Measurements from ENCODE around the gene ARID3B. TPM values are rescaled to one million over a fixed set of nuclear protein-coding genes. Genes with fewer than 3 reads are reported as not detected.

The ARID3B gene
- total RNA-seq, 1 experiment from 2014 or later = 8.1 TPM

GRCh38 chr15:74530771-74531143, 10.3 kb upstream of the ARID3B start:
- Histone ChIP-seq H3K4me3 (replicated peaks in 1 of 2; ENCODE audit: low read depth in 1 of 2, low read length in 2 of 2) (peak overlapping the region in 1 of 2 experiments; percentile 27; a peak in 2 of 4 replicates), H3K9me3 (ENCODE audit: control insufficient read depth in 1 of 2, insufficient read depth in 1 of 2, low read depth in 1 of 2, low read length in 2 of 2) (no peaks in the 10 kb centered on the region), H3K27me3 (ENCODE audit: insufficient read depth, low read length) (no peaks in the 10 kb centered on the region), H3K4me1 (ENCODE audit: control insufficient read depth in 1 of 2, insufficient read depth in 2 of 2, low read length in 2 of 2) (peaks cover 15 to 58% of the 10 kb centered on the region in 2 experiments), H4K20me1 (ENCODE audit: insufficient read depth) (no peaks in the 10 kb centered on the region), H3K79me2 (ENCODE audit: insufficient read depth, low read length) (no peaks in the 10 kb centered on the region), H3K9ac (ENCODE audit: low read length) (peak overlapping the region; percentile 43), H3K36me3 (ENCODE audit: control insufficient read depth in 1 of 2, insufficient read depth in 2 of 2, low read length in 2 of 2) (no peaks in the 10 kb centered on the region), H3K9me2 (ENCODE audit: insufficient read depth) (no peaks in the 10 kb centered on the region), H3K4me2 (ENCODE audit: low read length) (peak overlapping the region; percentile 76), H2AFZ (ENCODE audit: low read depth, low read length, poor library complexity, severe bottlenecking) (no peak overlapping the region), H3K27ac (ENCODE audit: low read depth, low read length) (peak overlapping the region; percentile 16; the same call in 1 of the 2 replicates)
- peak; percentile 46 for ATAC-seq
- no peak for TF ChIP-seq SP1 (IDR thresholded peaks at IDR 0.05; ENCODE audit: low read depth)
- peak; percentile 37 for TF ChIP-seq FOSL1 (IDR thresholded peaks at IDR 0.05; ENCODE audit: low read depth)
- CTCF ChIA-PET = interaction anchor here (1.0 kb wide), 1 partner anchor 156 kb away, joined by 3 read pairs; no protein-coding TSS in a partner anchor
- RAD21 ChIA-PET (ENCODE audit: low non-redundant PET in 1 of 2, low total read pairs in 2 of 2, uncharacterized antibody in 2 of 2, unreplicated experiment in 2 of 2) = interaction anchor here in 1 of 2 experiments (0.9 kb wide), 1 partner anchor 11 kb away, joined by 5 read pairs; no protein-coding TSS in a partner anchor
- BruUV-seq (replicated peaks) = no TSS peak
- DNase-seq (ENCODE audit: low read depth, low spot score) = no peak
- intact Hi-C loops (cut with micrococcal nuclease) = no loop called here
- POLR2A ChIA-PET = interaction anchor here (0.8 to 1.2 kb wide), 2 partner anchors 9 to 15 kb away, joined by 3 to 5 read pairs; no protein-coding TSS in a partner anchor

GRCh38 chr15:74531144-74531811, 9.7 kb upstream of the ARID3B start:
- peak; percentile 77 for ATAC-seq
- H3K9ac ChIP-seq (ENCODE audit: low read length) = peak overlapping the region; percentile 43
- H2AFZ ChIP-seq (ENCODE audit: low read depth, low read length, poor library complexity, severe bottlenecking) = no peak overlapping the region
- H3K4me2 ChIP-seq (ENCODE audit: low read length) = peak overlapping the region; percentile 76
- H3K36me3 ChIP-seq (ENCODE audit: control insufficient read depth in 1 of 2, insufficient read depth in 2 of 2, low read length in 2 of 2) = no peaks in the 10 kb centered on the region
- POLR2A ChIA-PET = interaction anchor here (0.8 kb wide), 1 partner anchor 9 kb away, joined by 3 read pairs; the partner anchor contains the start of gene ARID3B
- RAD21 ChIA-PET (ENCODE audit: low non-redundant PET in 1 of 2, low total read pairs in 2 of 2, uncharacterized antibody in 2 of 2, unreplicated experiment in 2 of 2) = interaction anchor here in 1 of 2 experiments (0.9 kb wide), 1 partner anchor 12 kb away, joined by 5 read pairs; no protein-coding TSS in a partner anchor
- no peaks in the 10 kb centered on the region for H3K9me3 ChIP-seq (ENCODE audit: control insufficient read depth in 1 of 2, insufficient read depth in 1 of 2, low read depth in 1 of 2, low read length in 2 of 2)
- CTCF ChIA-PET = interaction anchor here (1.0 kb wide), 1 partner anchor 157 kb away, joined by 3 read pairs; no protein-coding TSS in a partner anchor
- no TSS peak for BruUV-seq (replicated peaks)
- TF ChIP-seq POLR2AphosphoS5 (IDR thresholded peaks at IDR 0.05; ENCODE audit: low read depth, low read length) = no peak
- TF ChIP-seq SP1 (IDR thresholded peaks at IDR 0.05; ENCODE audit: low read depth) = 0 out of 2 replicates have a peak, but pooled peaks have one; percentile 24
- peak; percentile 26; the same call in 1 of the 2 replicates for TF ChIP-seq JUND (IDR thresholded peaks at IDR 0.05)
- 0 out of 2 replicates have a peak, but pooled peaks have one; percentile 16 for TF ChIP-seq CEBPB (IDR thresholded peaks at IDR 0.05; ENCODE audit: low read depth)
- H3K27me3 ChIP-seq (ENCODE audit: insufficient read depth, low read length) = no peaks in the 10 kb centered on the region
- peak overlapping the region; percentile 16; the same call in 1 of the 2 replicates for H3K27ac ChIP-seq (ENCODE audit: low read depth, low read length)
- no peak for DNase-seq (ENCODE audit: low read depth, low spot score)
- intact Hi-C loops (cut with micrococcal nuclease) = no loop called here
- no peaks in the 10 kb centered on the region for H3K9me2 ChIP-seq (ENCODE audit: insufficient read depth)
- H3K4me1 ChIP-seq (ENCODE audit: control insufficient read depth in 1 of 2, insufficient read depth in 2 of 2, low read length in 2 of 2) = peaks cover 13 to 53% of the 10 kb centered on the region in 2 experiments
- H3K4me3 ChIP-seq (replicated peaks in 1 of 2; ENCODE audit: low read depth in 1 of 2, low read length in 2 of 2) = peak overlapping the region in 1 of 2 experiments; percentile 27; a peak in 2 of 4 replicates
- no peaks in the 10 kb centered on the region for H4K20me1 ChIP-seq (ENCODE audit: insufficient read depth)
- H3K79me2 ChIP-seq (ENCODE audit: insufficient read depth, low read length) = no peaks in the 10 kb centered on the region
